Astrocyte of the spinal cord (primary cell): ENCODE data around the gene COX7A2L.
A peak's percentile ranks its signal among the peaks of the same experiment; 100 is the strongest.
"Not testable (repeated sequence)": the region's sequence is repeated elsewhere in the genome, so short reads cannot be mapped to it uniquely, and the experiment has no call there.

Experiments
- DNase-seq: peaks from one replicate; pipeline ENCODE4 v3.0.0; 2011; ENCODE audit warnings: low read depth, low spot score
- H3K4me3 ChIP-seq: 2 replicates; pipeline ENCODE4 v1.5.1; 2011; ENCODE audit warnings: low read depth, mild to moderate bottlenecking, low read length, moderate library complexity
- CTCF ChIP-seq: IDR thresholded peaks from 2 replicates; pipeline ENCODE4 v1.5.1; 2012; ENCODE audit warnings: low read depth, mild to moderate bottlenecking, low read length, inconsistent platforms
- in situ Hi-C: cut with HindIII; loops from 2 replicates; pipeline ENCODE4 v1.10.0; 2017; ENCODE audit warnings: low sequenced_read_pairs

Gene COX7A2L

DNA sequence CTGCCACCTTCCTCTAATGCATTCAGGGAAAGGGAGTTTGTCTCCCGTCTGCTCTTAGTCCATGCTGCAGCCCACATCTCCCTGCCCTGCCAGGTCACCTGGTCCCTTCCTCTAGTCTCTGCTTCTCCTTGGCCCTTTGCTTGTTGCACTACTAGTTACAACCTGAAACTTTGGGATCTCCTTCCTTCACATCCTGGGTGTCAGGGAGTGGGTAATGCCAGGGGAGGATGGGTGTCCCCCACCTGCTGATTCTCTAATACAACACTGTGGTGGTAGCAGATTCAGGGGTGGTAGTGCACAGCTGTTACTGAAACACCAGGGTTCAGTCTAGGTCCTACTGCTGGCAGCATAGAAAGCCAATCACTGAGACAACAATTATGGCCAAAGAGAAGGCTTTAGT is 31.2 kb upstream of the COX7A2L start:
- in situ Hi-C loops: no loop called here
- no peak overlapping the region for H3K4me3 ChIP-seq
- no peak for TF ChIP-seq CTCF
- DNase-seq: no peak

DNA sequence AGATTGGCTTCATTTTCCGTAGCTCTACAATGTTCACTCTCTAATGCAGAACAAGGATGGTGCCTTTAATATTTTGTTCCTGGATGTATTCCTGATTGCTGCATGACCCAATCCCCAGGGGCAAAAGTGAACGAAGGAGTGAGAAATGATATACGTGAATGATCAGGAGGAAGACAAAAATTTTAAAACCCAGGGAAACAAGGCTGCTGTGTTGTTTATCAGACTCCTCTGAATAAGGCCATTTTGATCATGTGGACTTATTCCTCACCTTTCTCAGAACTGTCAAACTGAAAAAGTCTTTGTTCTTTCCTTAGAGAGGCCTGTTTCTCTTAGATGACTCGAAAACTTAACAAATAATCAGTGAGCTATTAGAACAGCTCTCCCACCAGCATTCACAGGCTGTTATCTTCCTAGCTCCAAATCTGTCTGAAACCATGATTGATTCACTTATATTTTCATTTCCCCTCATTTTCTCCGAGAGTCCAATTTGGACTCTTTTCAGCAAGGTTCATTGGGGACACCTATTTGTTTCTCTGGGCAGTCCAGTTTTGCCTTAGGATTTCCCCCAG is 29.5 kb upstream of the COX7A2L start:
- in situ Hi-C loops: no loop called here
- DNase-seq: no peak
- no peak for TF ChIP-seq CTCF
- no peak overlapping the region for H3K4me3 ChIP-seq

DNA sequence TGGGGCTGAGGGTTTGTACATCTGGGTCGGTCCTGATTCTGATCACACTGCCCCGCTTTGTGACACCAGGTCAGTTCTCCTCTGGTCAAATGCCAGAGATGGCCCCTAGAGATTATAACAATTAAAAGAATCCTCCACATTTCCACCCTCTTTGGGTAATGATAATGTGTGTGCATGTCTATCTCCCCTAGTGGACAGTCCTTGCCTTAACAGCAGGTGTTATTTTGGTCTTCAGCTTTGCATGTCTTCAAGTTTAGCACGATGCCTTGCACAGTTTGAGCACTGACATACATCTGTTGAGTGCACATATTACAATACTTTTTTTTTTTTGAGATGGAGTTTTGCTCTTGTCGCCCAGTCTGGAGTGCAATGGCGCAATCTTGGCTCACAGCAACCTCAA is 25.7 kb upstream of the COX7A2L start:
- H3K4me3 ChIP-seq: no peak overlapping the region
- in situ Hi-C loops: no loop called here
- peak; percentile 36 for TF ChIP-seq CTCF
- DNase-seq: no peak

GRCh38 chr2:42385225-42385624 is 24.2 kb upstream of the COX7A2L start:
- TF ChIP-seq CTCF: peak; percentile 39
- in situ Hi-C loops: no loop called here
- no peak overlapping the region for H3K4me3 ChIP-seq
- DNase-seq: no peak

DNA sequence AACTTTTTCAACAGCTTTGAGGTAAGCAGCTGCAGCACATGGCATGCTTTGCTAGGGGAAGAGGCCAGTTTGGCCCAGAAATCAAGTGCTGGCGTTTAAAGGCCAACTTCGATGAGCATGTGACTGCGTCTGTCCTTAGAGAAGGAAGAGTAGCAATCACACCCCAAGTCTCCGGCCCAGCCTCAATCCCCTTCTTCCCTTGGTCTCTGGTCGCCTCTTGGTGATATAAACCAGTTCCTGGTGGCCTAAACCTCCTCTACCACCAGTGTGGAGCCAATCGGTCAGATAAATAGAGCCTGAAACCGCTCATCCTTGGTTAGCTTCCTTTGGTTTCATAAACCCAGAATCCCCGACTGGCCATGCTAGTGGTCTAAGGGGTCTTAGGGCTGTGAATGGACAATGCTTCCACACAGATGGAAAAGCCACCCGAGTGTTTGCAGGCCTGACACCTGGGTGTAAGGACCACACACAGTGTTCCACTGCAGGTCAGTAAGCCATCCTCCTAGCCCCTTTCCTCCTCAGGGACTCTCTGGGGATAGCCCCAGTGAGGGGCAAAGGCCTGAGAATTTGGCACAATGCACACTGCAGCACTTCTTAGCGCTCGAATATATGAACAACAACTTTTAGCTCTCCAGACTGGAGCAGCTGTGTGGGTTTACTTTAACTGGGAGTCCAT is 23.0 kb upstream of the COX7A2L start:
- TF ChIP-seq CTCF: no peak
- no peak overlapping the region for H3K4me3 ChIP-seq
- in situ Hi-C loops: no loop called here
- no peak for DNase-seq

GRCh38 chr2:42382144-42382543 is 21.1 kb upstream of the COX7A2L start:
- TF ChIP-seq CTCF: no peak
- H3K4me3 ChIP-seq: no peak overlapping the region
- no peak for DNase-seq
- in situ Hi-C loops: no loop called here

DNA sequence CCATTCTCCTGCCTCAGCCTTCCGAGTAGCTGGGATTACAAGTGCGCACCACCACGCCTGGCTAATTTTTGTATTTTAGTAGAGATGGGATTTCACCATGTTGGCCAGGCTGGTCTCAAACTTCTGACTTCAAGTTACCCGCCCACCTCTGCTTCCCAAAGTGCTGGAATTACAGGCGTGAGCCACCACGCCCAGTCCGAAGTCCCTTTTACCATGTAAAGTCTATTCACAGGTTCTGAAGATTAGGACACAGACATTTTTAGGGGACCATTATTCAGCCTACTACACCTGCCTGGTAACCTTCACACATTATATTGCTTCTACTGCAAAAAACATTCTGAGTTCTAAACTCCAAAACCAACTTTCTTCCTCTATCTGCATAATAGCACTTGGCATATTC is 19.0 kb upstream of the COX7A2L start:
- in situ Hi-C loops, H3K4me3 ChIP-seq, DNase-seq: not testable (repeated sequence)
